GM12892 (cell line): ENCODE results near the gene EML1.

Experiments used
- POLR2A ChIP-seq: IDR thresholded peaks from 2 replicates; pipeline ENCODE4 v1.6.1; 2011; ENCODE audit warnings: low read depth, low read length, control low read depth
- POLR2AphosphoS5 ChIP-seq: IDR thresholded peaks from 2 replicates; pipeline ENCODE4 v1.6.1; 2011; ENCODE audit warnings: low read depth, low read length, control low read depth
- TAF1 ChIP-seq: IDR thresholded peaks from 2 replicates; pipeline ENCODE4 v1.6.1; 2011; ENCODE audit warnings: low read depth, mild to moderate bottlenecking, control low read depth, low read length, borderline replicate concordance

- TF ChIP-seq POLR2A (no peak), POLR2AphosphoS5 (no peak), TAF1 (no peak)
Measured at GRCh38 chr14:99747582-99748330, 45.5 kb upstream of the EML1 start.
